ENCODE results near the gene CBX2.

DNA sequence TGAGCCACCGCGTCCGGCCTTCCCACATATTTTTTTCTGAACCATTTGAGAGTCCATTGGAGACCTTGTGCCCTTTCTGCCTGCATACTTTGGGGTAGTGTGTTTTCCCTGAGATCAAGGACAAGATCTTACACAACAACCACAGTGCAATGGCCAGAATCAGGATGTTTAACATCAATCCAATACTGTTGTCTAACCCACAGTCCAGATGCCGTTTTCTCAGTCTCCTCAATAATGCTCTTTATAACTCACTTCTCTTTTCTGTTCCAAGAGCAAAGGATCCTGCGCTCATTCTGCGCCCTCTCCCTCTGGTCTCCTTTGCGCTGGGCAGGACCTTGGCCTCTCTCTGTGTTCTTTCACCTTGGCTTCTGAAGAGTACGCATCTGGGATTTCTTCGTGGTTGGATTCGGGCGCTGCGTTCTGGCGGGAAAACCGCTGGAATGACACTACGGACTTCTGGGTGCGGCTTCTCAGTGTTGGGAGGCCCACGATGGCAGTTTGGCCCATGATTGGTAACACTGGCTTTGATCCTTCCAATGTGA lies 44.7 kb downstream of the CBX2 start:
- TF ChIP-seq POLR2AphosphoS5 (IDR thresholded peaks at IDR 0.05; ENCODE audit: borderline replicate concordance, low read depth, low read length), result no peak
- no peak for TF ChIP-seq EZH2 (IDR thresholded peaks at IDR 0.05)
- no peak for TF ChIP-seq FOXP2 (optimal IDR thresholded peaks at IDR 0.05; ENCODE audit: control extremely low read depth, extremely low read length, insufficient read depth)
